ENCODE data around the gene NEDD9.

The NEDD9 gene

GRCh38 chr6:11237428-11237827, 5.0 kb upstream of the NEDD9 start:
- no peak for TF ChIP-seq CTCF (IDR thresholded peaks at IDR 0.05; ENCODE audit: low read depth, low read length, missing control alignments)
- no peak overlapping the region for H3K4me3 ChIP-seq (ENCODE audit: low read depth, low read length)
- DNase-seq (ENCODE audit: low read depth): no peak
- in situ Hi-C loops (cut with HindIII; ENCODE audit: low sequenced_read_pairs): no loop called here

GRCh38 chr6:11236915-11237314, 4.4 kb upstream of the NEDD9 start:
- H3K4me3 ChIP-seq (ENCODE audit: low read depth, low read length): no peak overlapping the region
- no peak for DNase-seq (ENCODE audit: low read depth)
- TF ChIP-seq CTCF (IDR thresholded peaks at IDR 0.05; ENCODE audit: low read depth, low read length, missing control alignments): no peak
- in situ Hi-C loops (cut with HindIII; ENCODE audit: low sequenced_read_pairs): no loop called here

DNA sequence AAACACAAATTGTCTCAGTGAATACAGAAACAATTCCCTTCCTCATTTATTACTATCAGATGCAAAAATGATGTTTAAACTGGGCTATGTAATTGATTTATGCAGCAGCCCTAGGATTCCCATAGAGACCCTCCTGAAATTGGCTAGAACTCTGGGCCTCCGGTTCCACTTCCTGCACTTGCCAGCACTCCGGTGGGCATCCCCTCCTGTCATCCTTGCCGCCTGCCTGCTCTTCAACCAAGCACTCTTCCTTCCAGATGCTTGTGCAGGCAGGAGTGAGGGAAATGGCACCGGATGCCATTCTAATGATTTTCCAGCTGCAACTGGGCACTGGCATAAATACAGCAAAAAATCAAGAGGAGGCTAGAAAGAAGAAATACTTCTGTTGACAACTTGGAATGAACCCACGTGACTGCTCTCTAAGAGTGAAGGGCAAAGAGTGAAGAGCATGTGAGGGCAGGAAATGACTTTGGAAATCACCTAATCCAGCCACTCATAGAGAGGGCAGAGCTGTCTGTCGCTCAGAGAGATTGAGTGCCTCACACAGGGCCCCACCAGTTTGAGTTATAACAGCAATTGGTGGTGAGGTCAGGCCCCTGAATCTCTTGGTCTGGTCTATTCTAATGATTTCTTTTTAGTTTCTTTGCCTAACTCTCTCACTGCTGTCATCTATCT, 3.7 kb upstream of the NEDD9 start:
- TF ChIP-seq CTCF (IDR thresholded peaks at IDR 0.05; ENCODE audit: low read depth, low read length, missing control alignments): no peak
- in situ Hi-C loops (cut with HindIII; ENCODE audit: low sequenced_read_pairs): no loop called here
- H3K4me3 ChIP-seq (ENCODE audit: low read depth, low read length): no peak overlapping the region
- DNase-seq (ENCODE audit: low read depth): no peak

- no peak overlapping the region for H3K4me3 ChIP-seq (ENCODE audit: low read depth, low read length)
- TF ChIP-seq CTCF (IDR thresholded peaks at IDR 0.05; ENCODE audit: low read depth, low read length, missing control alignments): no peak
- in situ Hi-C loops (cut with HindIII; ENCODE audit: low sequenced_read_pairs): no loop called here
- DNase-seq (ENCODE audit: low read depth): no peak
Observed at GRCh38 chr6:11235062-11235461, 2.6 kb upstream of the NEDD9 start.

- in situ Hi-C loops (cut with HindIII; ENCODE audit: low sequenced_read_pairs): no loop called here
- no peak overlapping the region for H3K4me3 ChIP-seq (ENCODE audit: low read depth, low read length)
- no peak for DNase-seq (ENCODE audit: low read depth)
- no peak for TF ChIP-seq CTCF (IDR thresholded peaks at IDR 0.05; ENCODE audit: low read depth, low read length, missing control alignments)
Observed at GRCh38 chr6:11233673-11234573, 1.5 kb upstream of the NEDD9 start.

DNA sequence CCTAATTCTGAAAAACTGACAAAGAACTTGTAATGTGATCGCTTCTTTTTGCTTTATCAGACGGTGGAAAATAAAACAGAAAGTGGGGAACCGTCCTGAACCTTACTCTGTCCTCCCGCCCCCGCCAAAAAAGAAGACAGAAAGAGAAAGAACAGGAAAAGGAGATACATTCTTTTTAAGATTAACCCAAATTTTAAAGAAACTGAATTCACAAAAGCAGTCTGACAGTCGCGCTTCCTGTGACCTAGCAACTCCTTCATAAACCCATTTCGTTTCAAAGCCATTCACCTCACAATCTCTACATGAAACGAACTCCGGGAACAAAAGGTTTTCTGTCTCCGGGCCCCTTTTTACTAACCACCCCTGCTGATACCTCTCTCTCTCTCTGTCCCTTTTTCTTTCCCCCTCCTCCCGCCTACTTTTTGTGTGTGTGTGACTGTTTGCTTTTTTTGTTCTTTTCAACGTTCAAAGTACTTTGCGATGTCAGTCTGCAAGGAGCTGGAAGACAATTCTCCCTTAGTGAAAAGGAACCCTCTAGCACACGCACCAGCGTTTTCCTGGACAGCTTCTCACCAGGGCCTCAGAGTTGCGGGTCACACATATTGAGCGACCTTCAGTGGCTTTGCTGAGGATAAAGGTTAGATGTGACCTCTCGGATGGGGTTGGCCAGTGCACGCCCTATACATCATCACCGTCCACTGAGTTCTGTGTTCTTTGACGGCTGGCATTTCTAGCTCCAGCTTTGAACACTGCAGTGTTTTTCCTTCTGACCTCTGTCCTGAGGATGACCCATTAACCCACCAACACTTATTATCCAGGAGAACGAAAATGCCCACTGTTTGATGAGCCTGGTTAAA, 530 bp upstream of the NEDD9 start:
- no peak for DNase-seq (ENCODE audit: low read depth)
- in situ Hi-C loops (cut with HindIII; ENCODE audit: low sequenced_read_pairs): no loop called here
- TF ChIP-seq CTCF (IDR thresholded peaks at IDR 0.05; ENCODE audit: low read depth, low read length, missing control alignments): no peak
- H3K4me3 ChIP-seq (ENCODE audit: low read depth, low read length): peak overlapping the region; percentile 83
